NOMO-1 (cell line): ENCODE data around the gene CILP2.
A peak's percentile ranks its signal among the peaks of the same experiment; 100 is the strongest.

Experiments
- DNase-seq, 2 experiments: peaks; one replicate each; lab custom pipeline; 2025; ENCODE audit not compliant: unreplicated experiment in 2 of 2; lab: John Stamatoyannopoulos, UW

Gene CILP2

DNA sequence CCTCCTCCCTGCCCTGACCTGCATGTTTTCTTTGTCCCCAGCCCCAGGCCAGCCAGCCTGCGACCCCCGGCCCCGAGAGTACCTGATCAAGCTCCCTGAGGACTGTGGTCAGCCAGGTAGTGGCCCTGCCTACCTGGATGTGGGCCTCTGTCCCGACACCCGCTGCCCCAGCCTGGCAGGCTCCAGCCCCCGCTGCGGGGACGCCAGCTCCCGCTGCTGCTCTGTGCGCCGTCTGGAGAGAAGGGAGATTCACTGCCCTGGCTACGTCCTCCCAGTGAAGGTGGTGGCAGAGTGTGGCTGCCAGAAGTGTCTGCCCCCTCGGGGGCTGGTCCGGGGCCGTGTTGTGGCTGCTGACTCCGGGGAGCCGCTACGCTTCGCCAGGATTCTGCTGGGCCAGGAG lies 5.6 kb downstream of the CILP2 start:
- DNase-seq = no peak

- DNase-seq = no peak
These were observed 6.3 kb downstream of the CILP2 start for GRCh38 chr19:19544257-19544953.

GRCh38 chr19:19544954-19545591 lies 7.0 kb downstream of the CILP2 start:
- DNase-seq = no peak

DNA sequence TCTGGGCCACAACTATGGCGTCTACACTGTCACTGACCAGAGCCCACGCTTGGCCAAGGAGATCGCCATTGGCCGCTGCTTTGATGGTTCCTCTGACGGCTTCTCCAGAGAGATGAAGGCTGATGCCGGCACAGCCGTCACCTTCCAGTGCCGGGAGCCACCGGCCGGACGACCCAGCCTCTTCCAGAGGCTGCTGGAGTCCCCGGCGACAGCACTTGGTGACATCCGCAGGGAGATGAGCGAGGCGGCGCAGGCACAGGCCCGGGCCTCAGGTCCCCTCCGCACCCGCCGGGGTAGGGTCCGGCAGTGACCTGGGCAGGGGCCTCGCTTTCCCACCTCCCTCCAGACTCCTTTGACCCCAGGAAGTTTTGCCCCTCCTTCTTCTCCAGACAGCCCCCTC lies 7.6 kb downstream of the CILP2 start:
- no peak for DNase-seq

GRCh38 chr19:19546751-19547162 lies 8.7 kb downstream of the CILP2 start:
- no peak for DNase-seq

DNA sequence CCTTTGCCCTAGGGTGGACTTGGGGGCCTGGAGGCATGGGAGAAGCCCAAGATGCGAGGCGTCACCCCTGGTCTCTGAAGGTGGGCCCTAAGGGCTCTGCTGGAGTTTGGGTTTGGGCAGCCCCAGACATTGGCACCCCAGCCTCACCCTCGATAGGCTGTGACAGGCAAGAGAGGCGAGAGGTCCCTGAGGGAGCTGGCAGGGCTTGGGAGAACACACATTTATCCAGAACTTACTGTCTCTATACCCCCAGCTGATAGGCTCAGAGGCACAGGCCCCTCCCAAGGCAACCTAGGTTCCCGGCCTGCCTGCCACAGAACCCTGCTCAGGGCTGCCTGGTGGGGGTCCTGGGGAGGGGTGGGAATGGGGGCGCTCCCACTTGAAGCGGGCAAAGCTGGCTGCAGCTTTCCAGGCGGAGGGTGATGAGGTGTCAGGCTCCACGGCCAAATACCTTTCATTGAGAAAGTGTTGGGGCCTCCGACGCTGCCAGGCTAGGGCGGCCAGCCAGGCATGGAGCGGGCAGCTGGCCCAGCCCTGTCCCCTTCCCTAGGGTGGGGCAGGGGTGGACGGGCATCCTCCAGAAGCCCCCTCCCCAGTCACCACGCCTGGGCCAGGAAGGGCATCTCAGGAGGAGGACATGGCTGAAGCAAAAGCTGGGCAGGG lies 9.7 kb downstream of the CILP2 start:
- no peak for DNase-seq

GRCh38 chr19:19548915-19549759 lies 11.1 kb downstream of the CILP2 start:
- no peak for DNase-seq

DNA sequence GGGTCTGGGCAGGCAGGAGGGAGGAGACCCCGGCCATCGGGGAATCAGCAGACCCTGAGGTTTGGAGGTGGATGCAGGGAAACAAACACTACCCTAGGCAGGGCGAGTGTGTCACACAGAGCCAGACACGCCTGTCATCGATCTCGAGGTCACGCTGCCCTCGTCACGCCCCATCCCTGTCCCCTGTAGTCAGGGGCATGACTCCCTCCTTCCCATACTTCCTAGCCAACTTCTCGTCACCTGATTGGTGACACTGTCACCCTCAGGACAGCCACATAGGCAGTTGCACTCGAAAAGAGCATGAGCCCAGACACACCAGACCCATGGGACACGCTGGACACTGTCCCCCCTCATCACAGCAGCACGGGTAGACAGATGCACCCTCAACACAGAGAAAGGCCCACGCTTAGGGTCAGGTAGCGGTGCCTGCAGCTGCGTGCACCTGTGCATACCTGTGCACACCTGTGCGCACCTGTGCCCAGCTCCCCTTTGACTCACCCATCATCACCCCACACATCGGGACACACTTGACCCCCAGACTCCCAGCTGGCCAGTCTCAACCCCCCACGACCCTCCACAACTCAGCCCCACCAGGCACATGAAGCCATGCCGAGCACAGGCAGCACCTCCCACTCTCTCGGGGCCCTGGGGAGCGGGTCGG lies 11.9 kb downstream of the CILP2 start:
- DNase-seq = no peak

- no peak for DNase-seq
These were observed 12.4 kb downstream of the CILP2 start for GRCh38 chr19:19550485-19550929.

DNA sequence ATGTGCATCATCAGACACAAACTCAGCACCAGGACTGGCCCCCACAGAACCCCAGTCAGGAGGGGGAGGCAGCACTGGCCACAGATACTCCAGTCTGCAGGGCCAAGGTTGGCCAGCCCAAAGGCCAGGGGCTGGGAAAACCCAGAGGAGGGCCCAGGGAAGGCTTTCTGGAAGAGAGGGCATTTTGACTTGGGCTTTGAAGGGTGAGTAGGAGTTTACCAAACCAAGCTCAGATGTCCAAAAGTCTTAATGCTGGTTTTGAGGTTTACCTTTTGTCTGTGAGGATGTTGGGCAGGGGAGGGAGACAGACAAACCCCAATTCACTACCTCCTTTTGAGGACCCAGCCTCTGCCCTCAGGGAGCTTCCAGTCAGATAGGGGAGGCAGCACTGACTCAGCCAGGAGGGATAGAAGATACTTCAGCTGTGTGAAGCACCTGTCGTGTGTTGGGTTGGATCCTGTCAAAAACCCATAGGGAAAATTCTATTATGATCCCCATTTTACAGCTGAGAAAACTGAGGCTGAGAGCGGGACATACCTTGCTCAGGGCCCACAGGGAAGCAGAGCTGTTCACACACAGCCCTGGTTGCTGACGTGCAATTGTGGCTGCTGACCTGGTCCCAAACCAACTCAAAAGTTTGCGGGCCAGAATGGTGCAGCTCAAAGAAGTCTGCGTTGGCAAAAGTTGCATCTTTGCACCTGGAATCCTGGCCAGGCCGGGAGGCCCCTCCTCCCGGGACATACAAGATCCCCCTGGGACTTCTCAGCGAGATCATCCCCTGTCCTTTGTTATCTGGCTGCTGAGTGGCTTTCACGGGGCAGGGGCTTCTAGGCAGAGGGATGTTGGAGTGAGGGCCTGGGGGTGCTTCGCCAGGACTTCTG lies 13.1 kb downstream of the CILP2 start:
- no peak for DNase-seq

- DNase-seq = no peak
These were observed 13.8 kb downstream of the CILP2 start for GRCh38 chr19:19551853-19552192.

GRCh38 chr19:19552798-19553197 lies 14.7 kb downstream of the CILP2 start:
- DNase-seq = no peak

DNA sequence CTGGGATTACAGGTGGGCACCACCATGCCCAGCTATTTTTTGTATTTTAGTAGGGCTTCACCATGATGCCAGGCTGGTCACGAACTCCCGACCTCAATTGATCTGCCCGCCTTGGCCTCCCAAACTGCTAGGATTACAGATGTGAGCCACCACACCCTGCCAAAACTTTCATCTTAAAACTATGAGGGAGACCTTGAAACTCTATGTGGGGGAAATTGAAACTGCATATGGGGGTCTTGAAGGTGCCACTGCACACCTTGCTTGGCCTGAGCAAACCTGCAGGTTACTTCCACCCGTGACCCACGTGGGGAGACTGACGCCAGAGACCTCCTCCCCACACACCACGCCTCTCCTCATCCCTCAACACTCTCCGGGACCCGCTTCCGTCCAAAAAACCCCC lies 15.6 kb downstream of the CILP2 start:
- DNase-seq = no peak

DNA sequence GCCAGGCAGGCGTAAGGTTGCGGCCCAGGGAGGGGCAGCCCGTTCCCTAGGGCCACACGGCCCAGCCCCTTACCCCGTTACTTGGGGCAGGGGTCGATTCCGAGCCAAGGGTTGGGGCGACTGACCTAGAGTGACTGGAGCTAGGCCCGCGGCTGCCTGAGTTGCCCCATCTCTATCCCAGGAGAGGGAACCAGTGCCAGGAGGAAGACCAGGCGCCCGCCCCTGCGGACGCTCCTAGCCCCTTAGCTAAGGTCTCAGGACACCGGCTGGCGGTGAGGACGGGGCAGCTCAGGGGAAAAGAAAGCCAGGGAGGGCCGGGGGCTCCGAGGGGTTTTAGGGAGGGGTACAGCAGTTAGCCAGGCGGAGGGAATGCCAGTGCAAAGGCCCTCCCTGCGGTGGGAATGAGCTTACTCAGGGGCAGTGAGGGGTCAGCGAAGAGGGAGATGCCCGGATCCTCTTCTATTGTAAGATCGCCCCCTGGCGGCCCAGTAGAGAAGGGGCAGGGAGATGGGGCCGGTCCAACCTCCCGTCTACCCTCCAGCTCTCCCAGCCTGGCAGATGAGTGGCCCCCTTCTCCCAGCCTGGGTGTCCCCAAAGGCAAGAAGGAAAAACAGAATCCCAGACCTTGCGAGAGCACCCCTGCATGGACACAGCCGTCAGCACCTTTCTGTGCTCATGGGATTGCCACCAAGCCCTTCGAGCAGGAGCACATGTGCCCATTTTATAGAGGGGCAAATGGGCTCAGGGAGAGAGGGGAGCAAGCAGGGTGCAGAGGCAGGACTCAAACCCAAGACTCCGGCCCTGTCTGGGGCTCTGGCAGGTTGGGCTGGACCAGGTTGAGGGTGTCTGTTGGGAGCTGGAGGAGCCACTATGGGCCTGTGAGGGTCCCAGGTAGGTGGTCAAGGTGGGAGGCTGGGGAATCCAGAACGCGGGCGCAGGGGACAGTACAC lies 16.3 kb downstream of the CILP2 start:
- peak in 1 of 2 experiments; percentile 12 for DNase-seq

GRCh38 chr19:19558055-19558454 lies 20.0 kb downstream of the CILP2 start:
- DNase-seq = no peak

GRCh38 chr19:19558636-19559035 lies 20.6 kb downstream of the CILP2 start:
- no peak for DNase-seq

DNA sequence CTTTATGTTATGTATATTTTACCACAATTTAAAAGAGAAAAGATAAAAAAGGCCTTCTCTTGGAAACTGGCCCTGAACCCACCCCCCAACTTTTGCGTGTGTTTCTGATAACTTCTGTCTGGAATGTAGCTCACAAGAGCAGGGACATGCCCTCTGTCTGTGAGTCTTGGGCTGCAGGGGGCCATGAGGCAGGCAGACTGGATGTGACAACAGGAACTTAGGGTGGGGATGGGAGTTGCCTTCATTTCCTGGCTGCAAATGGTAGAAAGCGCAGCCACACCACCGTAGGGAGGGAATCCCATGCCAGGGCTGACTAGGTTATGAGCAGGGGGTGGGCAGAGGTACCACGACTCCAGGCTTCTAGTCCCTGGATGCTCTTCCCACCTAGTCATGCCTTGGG lies 21.9 kb downstream of the CILP2 start:
- DNase-seq = no peak

DNA sequence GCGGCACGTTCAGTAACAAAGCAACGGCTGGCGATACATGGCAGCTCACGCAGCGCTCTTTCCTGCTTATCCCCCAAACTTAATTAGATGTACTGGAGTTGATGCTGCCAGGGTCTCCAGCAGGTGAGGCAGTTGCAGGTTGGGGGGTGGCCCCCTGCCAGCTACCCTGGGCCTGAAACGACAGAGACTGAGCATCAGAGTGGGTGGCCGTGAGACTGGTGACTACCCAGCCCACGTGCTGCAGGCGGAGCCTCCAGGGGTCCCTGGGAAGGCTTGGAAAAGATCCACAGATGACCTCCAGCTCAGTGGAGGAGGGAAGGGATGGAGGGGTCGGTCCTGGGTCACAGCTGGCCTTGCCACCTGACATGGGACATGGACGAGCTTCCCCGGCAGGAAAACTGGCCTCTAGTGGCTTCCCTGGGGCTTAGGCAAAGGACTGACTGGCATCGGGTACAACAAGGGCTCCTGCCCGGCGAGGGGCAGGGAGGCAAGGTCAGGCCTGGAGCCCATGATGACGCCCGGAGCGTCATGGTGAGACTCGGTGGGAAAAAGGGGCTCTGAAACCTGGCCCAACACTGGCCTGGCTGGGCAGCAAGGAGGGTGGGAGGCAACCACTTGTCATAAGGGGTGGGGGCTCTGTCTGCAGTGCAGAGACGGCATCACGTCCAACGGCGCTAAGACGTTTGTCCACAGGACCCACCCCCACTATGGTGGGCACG lies 24.0 kb downstream of the CILP2 start:
- no peak for DNase-seq
